B cell (primary cell): Measurements from ENCODE around the gene IL22RA2. TPM values are rescaled to one million over a fixed set of nuclear protein-coding genes. Genes with fewer than 3 reads are reported as not detected.
A peak's percentile ranks its signal among the peaks of the same experiment; 100 is the strongest.

Source experiments
- ATAC-seq: fragments of 200-7000 bp; cut with Tn5 transposase; one replicate; pipeline ENCODE4 v1.10.0; 2021; ENCODE audit warnings: low read depth, mild to moderate bottlenecking, moderate number of reproducible peaks, moderate library complexity
- CTCF ChIA-PET: fragments of 350-600 bp; sonication (Branson Sonifier 250); formaldehyde crosslinking; loops from one replicate; lab custom pipeline; 2021; ENCODE audit warnings: antibody characterized with exemption, inconsistent platforms; lab: Charles Lee
- POLR2A ChIA-PET: fragments of 350-600 bp; sonication (Branson Sonifier 250); formaldehyde crosslinking; loops from one replicate; lab custom pipeline; 2021; ENCODE audit warnings: antibody characterized with exemption; lab: Charles Lee
- DNase-seq: peaks from one replicate; pipeline ENCODE4 v3.0.0; 2013
- H2AFZ ChIP-seq: 2 replicates; pipeline ENCODE4 v1.6.1; 2012; ENCODE audit warnings: mild to moderate bottlenecking, low read depth, low read length; ENCODE audit not compliant: insufficient read depth, poor library complexity, severe bottlenecking
- H3K27ac ChIP-seq, 2 donors: 1 replicate in 1 of 2; 2 replicates in 1 of 2; pipeline ENCODE4 v1.5.1; 2012 to 2013; ENCODE audit warnings: low read length in 2 of 2, mild to moderate bottlenecking in 2 of 2, moderate library complexity in 1 of 2
- H3K27me3 ChIP-seq, 4 experiments: fragments of 200-600 bp in 1 of 4; sonication (generic) in 1 of 4; replicated peaks in 1 of 4; 1 replicate in 2 of 4; 2 replicates in 2 of 4; pipeline versions ENCODE4 v1.6.1 to v1.7.0; 2013 to 2016; ENCODE audit warnings: low read length in 3 of 4, mild to moderate bottlenecking in 2 of 4, mixed read lengths in 1 of 4, moderate library complexity in 1 of 4; ENCODE audit not compliant: insufficient read depth in 4 of 4, control insufficient read depth in 3 of 4; ENCODE audit errors: control extremely low read depth in 1 of 4
- H3K36me3 ChIP-seq, 2 experiments: replicated peaks in 1 of 2; 1 replicate in 1 of 2; 2 replicates in 1 of 2; pipeline versions ENCODE4 v1.6.1 to v1.7.1; 2013; ENCODE audit warnings: low read length in 1 of 2; ENCODE audit not compliant: insufficient read depth in 2 of 2, control insufficient read depth in 1 of 2; ENCODE audit errors: control extremely low read depth in 1 of 2, extremely low read depth in 1 of 2
- H3K4me1 ChIP-seq, 2 donors: fragments of 200-600 bp in 1 of 2; sonication (generic) in 1 of 2; 1 replicate in 1 of 2; 2 replicates in 1 of 2; pipeline versions ENCODE4 v1.5.1 to v1.6.1; 2013 to 2017; ENCODE audit warnings: low read length in 2 of 2; ENCODE audit not compliant: control insufficient read depth in 2 of 2, insufficient read depth in 2 of 2
- H3K4me2 ChIP-seq: replicated peaks from 2 replicates; pipeline ENCODE3; 2012; ENCODE audit warnings: mild to moderate bottlenecking, low read depth, low read length; ENCODE audit not compliant: poor library complexity, severe bottlenecking
- H3K4me3 ChIP-seq, 5 experiments: fragments of 200-600 bp in 1 of 5; sonication (generic) in 1 of 5; 1 replicate in 3 of 5; 2 replicates in 2 of 5; pipeline versions ENCODE4 v1.5.1 to v1.7.0; 2011 to 2016; ENCODE audit warnings: low read length in 4 of 5, mild to moderate bottlenecking in 4 of 5, low read depth in 2 of 5, control low read depth in 1 of 5, moderate library complexity in 1 of 5; ENCODE audit not compliant: insufficient read depth in 1 of 5; ENCODE audit errors: control extremely low read depth in 1 of 5, extremely low read depth in 1 of 5
- H3K79me2 ChIP-seq: fragments of 200-600 bp; sonication (generic); one replicate; pipeline ENCODE4 v1.6.0; 2016; ENCODE audit warnings: low read length; ENCODE audit not compliant: control insufficient read depth, insufficient read depth
- H3K9ac ChIP-seq: fragments of 200-600 bp; sonication (generic); 2 replicates; pipeline ENCODE4 v1.6.1; 2017; ENCODE audit warnings: mild to moderate bottlenecking, low read length, moderate library complexity
- H3K9me3 ChIP-seq, 3 donors: one replicate each; pipeline versions ENCODE4 v1.6.1 to v1.7.1; 2013; ENCODE audit warnings: low read length in 2 of 3; ENCODE audit not compliant: control insufficient read depth in 2 of 3, insufficient read depth in 1 of 3; ENCODE audit errors: control extremely low read depth in 1 of 3
- H4K20me1 ChIP-seq: 2 replicates; pipeline ENCODE4 v1.6.0; 2012; ENCODE audit warnings: mild to moderate bottlenecking, low read length; ENCODE audit not compliant: insufficient read depth, control insufficient read depth, poor library complexity, severe bottlenecking
- H3K27ac Mint-ChIP-seq: one replicate; pipeline ENCODE4 v1.8.0; 2021; ENCODE audit warnings: mixed read lengths
- H3K27me3 Mint-ChIP-seq: one replicate; pipeline ENCODE4 v1.8.0; 2021; ENCODE audit warnings: mixed read lengths
- H3K4me1 Mint-ChIP-seq: one replicate; pipeline ENCODE4 v1.8.0; 2021; ENCODE audit warnings: mixed read lengths
- H3K4me3 Mint-ChIP-seq: one replicate; pipeline ENCODE4 v1.8.0; 2021; ENCODE audit warnings: mixed read lengths
- H3K9me3 Mint-ChIP-seq: one replicate; pipeline ENCODE4 v1.8.0; 2022; ENCODE audit warnings: mixed read lengths; ENCODE audit not compliant: insufficient read depth
- EZH2 ChIP-seq: IDR thresholded peaks from 2 replicates; pipeline ENCODE4 v1.6.1; 2012; ENCODE audit warnings: borderline replicate concordance, low read depth, mild to moderate bottlenecking, moderate library complexity, low read length; ENCODE audit not compliant: insufficient read depth, poor library complexity, severe bottlenecking
- WGBS: methylation state at CpG from one replicate; pipeline ENCODE4 v1.1.5; 2013; ENCODE audit warnings: missing lambda C conversion rate; ENCODE audit not compliant: insufficient coverage; 5-methylcytosine and 5-hydroxymethylcytosine counted together
- intact Hi-C: fragments of 100-400 bp; cut with micrococcal nuclease; formaldehyde crosslinking; loops from one replicate; pipeline ENCODE4 v1.10.0; 2022
- polyA plus RNA-seq: library from polyadenylated mRNA; depleted of rRNA; stranded (reverse); fragments of >200 nt; gene quantifications from 2 replicates; pipeline ENCODE4 v1.2.3, GENCODE V29; 2012
- total RNA-seq, 2 donors: library from RNA; stranded (reverse); fragments of 120-200 nt in 1 of 2; gene quantifications; 1 replicate in 1 of 2; 2 replicates in 1 of 2; pipeline versions ENCODE4 v1.2.3 to v1.2.4, GENCODE V29; 2013 to 2022
- TF ChIP-seq, protein P1 (sequence below): fragments of 200-600 bp; IDR thresholded peaks from one replicate; pipeline ENCODE4 v1.8.0; 2022; ENCODE audit warnings: antibody characterized with exemption, mild to moderate bottlenecking

IL22RA2 gene
- total and polyA plus RNA-seq, 2 donors (not counting 1 experiment from before 2014, with no cell fraction given), result not detected

DNA sequence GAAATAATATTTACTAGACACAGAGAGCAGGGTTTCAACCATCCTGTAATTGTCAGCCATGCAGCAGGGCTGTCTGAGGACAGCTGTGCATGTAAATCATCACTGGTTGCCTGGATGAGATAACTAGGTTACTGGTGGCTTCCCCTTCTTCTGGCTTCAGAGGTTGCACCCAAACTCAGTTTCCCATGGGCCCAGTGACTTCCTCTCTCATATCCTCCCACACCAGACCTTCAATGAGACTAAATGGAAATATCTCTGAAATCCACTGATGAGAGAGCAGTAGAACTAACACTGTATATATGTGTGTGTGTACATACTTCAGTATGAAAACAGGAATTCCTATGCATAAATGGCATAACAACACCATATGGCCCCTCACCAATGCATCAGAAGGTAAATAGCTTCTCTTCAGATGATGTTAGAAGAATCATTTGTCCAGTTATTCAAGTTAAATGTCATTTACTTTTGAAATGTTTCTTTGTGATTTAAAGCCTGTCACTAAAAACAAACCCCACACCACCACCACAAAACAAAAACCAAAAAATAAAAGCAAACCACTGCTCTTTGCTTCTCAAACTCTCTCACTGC, 77.7 kb downstream of the IL22RA2 start:
- Histone ChIP-seq H3K9me3 (no peaks in the 10 kb centered on the region), H3K4me3 (peak overlapping the region in 1 of 5 experiments; percentile 5), H3K27me3 (no peaks in the 10 kb centered on the region), H3K79me2 (no peaks in the 10 kb centered on the region), H3K4me2 (peak overlapping the region; percentile 52), H3K27ac (peak overlapping the region; percentile 37 to 81), H2AFZ (no peak overlapping the region), H3K36me3 (no peaks in the 10 kb centered on the region), H3K9ac (peak overlapping the region; percentile 21), H4K20me1 (no peaks in the 10 kb centered on the region), H3K4me1 (peaks cover 72% of the 10 kb centered on the region in 2 donors)
- intact Hi-C loops, result loop anchor here (1.0 to 2.0 kb wide), 5 partner anchors 8 to 319 kb away; no protein-coding TSS in a partner anchor
- ChIA-PET POLR2A (interaction anchor here (2.6 kb wide), 1 partner anchor 219 kb away, joined by 9 read pairs; no protein-coding TSS in a partner anchor), CTCF (interaction anchor here (0.7 to 12.3 kb wide), 26 partner anchors 7 to 546 kb away, joined by 3 to 265 read pairs (median 8); partner anchors contain the start of gene IL22RA2)
- TF ChIP-seq, protein P1, sequence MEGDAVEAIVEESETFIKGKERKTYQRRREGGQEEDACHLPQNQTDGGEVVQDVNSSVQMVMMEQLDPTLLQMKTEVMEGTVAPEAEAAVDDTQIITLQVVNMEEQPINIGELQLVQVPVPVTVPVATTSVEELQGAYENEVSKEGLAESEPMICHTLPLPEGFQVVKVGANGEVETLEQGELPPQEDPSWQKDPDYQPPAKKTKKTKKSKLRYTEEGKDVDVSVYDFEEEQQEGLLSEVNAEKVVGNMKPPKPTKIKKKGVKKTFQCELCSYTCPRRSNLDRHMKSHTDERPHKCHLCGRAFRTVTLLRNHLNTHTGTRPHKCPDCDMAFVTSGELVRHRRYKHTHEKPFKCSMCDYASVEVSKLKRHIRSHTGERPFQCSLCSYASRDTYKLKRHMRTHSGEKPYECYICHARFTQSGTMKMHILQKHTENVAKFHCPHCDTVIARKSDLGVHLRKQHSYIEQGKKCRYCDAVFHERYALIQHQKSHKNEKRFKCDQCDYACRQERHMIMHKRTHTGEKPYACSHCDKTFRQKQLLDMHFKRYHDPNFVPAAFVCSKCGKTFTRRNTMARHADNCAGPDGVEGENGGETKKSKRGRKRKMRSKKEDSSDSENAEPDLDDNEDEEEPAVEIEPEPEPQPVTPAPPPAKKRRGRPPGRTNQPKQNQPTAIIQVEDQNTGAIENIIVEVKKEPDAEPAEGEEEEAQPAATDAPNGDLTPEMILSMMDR, result no peak
- no peak for TF ChIP-seq EZH2
- Mint-ChIP-seq H3K9me3 (no peaks in the 10 kb centered on the region), H3K4me3 (peak overlapping the region; percentile 64), H3K4me1 (peaks cover 72% of the 10 kb centered on the region), H3K27me3 (no peaks in the 10 kb centered on the region), H3K27ac (peak overlapping the region; percentile 93)
- DNase-seq (peak; percentile 80), ATAC-seq (peak; percentile 86)

DNA sequence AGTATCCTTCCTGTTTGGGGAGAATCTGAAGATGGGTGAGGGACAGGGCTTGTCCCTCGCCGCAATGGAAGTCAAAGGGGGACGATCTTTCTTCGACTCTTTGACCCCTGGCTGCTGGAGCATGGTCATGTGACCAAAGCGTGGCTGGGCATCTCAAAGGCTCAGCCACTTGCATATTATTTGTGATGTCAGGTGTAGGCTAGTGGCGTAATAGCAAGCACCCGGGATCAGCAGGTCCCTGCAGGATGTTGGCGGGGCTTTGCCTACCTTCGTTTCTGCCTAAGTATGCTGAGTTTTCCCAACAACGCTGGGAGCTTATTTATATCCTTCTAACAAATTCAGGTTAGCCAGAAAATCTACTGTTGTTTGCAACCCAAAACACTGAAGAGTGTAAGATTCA, 78.4 kb downstream of the IL22RA2 start:
- ATAC-seq (no peak), DNase-seq (no peak)
- Histone ChIP-seq H3K9me3 (no peaks in the 10 kb centered on the region), H4K20me1 (no peaks in the 10 kb centered on the region), H3K4me2 (peak overlapping the region; percentile 52), H3K79me2 (no peaks in the 10 kb centered on the region), H3K4me1 (peaks cover 65% of the 10 kb centered on the region in 2 donors), H3K27ac (peak overlapping the region; percentile 37 to 81), H3K9ac (no peak overlapping the region), H2AFZ (no peak overlapping the region), H3K27me3 (no peaks in the 10 kb centered on the region), H3K36me3 (no peaks in the 10 kb centered on the region), H3K4me3 (peak overlapping the region in 1 of 5 experiments; percentile 5)
- TF ChIP-seq, protein P1, result no peak
- no peak for TF ChIP-seq EZH2
- Mint-ChIP-seq H3K4me3 (peak overlapping the region; percentile 64), H3K9me3 (no peaks in the 10 kb centered on the region), H3K27ac (peak overlapping the region; percentile 93), H3K4me1 (peaks cover 65% of the 10 kb centered on the region), H3K27me3 (no peaks in the 10 kb centered on the region)
- POLR2A ChIA-PET, result interaction anchor here (2.6 kb wide), 1 partner anchor 220 kb away, joined by 9 read pairs; no protein-coding TSS in a partner anchor
- 97% methylated on average over 5 of the region's 10 CpGs for WGBS
- intact Hi-C loops, result loop anchor here (1.0 to 2.0 kb wide), 5 partner anchors 8 to 320 kb away; no protein-coding TSS in a partner anchor
- CTCF ChIA-PET, result interaction anchor here (0.7 to 12.3 kb wide), 50 partner anchors 8 to 546 kb away, joined by 3 to 265 read pairs (median 6); partner anchors contain the start of gene IL22RA2
